Peyer's patch (tissue), 4 donors: ENCODE measurements around the gene PRF1.

Experiments
- CTCF ChIP-seq, 6 experiments: fragments of 450-650 bp in 4 of 6; fragments of 200-600 bp in 2 of 6; sonication (generic) in 1 of 6; IDR thresholded peaks; one replicate each; pipeline ENCODE4 v1.5.1; 2017 to 2019; ENCODE audit warnings: antibody characterized with exemption in 6 of 6, mild to moderate bottlenecking in 3 of 6, moderate library complexity in 1 of 6
- POLR2A ChIP-seq, 2 donors: fragments of 450-650 bp; IDR thresholded peaks; one replicate each; pipeline ENCODE4 v1.5.1; 2017; ENCODE audit warnings: antibody characterized with exemption in 2 of 2, mild to moderate bottlenecking in 2 of 2, moderate library complexity in 2 of 2

DNA sequence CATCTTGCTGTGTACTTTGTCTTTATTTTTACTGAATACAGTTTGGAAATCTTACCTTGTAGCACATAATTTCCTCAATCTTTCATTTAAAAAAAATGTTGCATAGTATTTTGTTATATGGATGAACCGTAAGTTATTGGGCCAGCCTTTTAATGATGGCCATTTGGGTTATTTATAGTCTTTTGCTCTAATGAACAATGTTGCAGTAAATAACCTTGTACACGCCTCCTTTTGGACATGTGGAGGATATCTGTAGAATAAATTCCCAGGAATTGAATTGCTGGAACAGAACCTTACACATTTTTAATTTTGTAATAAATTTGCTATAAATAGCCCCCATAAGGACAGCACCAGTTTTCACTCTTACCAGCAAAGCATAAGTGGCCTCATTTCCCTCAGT lies 12.7 kb upstream of the PRF1 start:
- TF ChIP-seq CTCF (IDR thresholded peaks at IDR 0.05) = no peak
- no peak for TF ChIP-seq POLR2A (IDR thresholded peaks at IDR 0.05)
